ENCODE results near the gene CHCHD4. TPM values are rescaled to one million over a fixed set of nuclear protein-coding genes. Genes with fewer than 3 reads are reported as not detected.

Gene CHCHD4
- total and polyA plus RNA-seq, 2 of the 13 experiments (the other 11 are each of a cell fraction or from before 2014, with no cell fraction given): 15.8 to 24.1 TPM

DNA sequence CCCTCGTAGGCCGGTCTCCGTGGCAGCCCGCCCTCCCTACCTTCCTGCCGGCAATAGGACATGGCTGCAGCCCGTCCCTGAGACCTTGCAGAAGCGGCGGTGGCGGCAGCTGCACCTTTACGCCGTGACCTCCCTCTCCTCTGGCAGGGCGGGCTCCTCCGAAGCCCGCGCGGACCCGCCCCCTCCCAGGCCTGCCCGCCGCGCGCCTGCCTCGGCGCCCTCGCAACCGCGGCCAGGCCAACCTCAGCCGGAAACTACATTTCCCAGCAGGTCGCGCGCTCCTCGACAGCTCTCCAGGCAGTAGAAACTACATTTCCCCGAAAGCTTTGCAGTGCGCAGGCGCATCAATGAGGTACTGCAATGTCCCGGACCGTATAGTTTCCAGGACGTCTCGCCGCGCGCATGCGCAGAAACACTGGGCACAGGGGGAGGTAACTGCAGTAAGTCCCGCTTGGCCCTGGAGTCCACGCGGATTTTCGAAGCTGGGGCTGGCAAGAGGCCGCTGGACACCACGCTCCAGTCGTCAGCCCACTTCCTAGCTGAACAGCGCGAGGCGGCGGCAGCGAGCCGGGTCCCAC, at the start of gene CHCHD4, which contains the start of gene TMEM43 (continued):
- no peak for TF ChIP-seq REL (CRISPR knock-in tag; conservative IDR thresholded peaks at IDR 0.05)
- TF ChIP-seq, protein P1, sequence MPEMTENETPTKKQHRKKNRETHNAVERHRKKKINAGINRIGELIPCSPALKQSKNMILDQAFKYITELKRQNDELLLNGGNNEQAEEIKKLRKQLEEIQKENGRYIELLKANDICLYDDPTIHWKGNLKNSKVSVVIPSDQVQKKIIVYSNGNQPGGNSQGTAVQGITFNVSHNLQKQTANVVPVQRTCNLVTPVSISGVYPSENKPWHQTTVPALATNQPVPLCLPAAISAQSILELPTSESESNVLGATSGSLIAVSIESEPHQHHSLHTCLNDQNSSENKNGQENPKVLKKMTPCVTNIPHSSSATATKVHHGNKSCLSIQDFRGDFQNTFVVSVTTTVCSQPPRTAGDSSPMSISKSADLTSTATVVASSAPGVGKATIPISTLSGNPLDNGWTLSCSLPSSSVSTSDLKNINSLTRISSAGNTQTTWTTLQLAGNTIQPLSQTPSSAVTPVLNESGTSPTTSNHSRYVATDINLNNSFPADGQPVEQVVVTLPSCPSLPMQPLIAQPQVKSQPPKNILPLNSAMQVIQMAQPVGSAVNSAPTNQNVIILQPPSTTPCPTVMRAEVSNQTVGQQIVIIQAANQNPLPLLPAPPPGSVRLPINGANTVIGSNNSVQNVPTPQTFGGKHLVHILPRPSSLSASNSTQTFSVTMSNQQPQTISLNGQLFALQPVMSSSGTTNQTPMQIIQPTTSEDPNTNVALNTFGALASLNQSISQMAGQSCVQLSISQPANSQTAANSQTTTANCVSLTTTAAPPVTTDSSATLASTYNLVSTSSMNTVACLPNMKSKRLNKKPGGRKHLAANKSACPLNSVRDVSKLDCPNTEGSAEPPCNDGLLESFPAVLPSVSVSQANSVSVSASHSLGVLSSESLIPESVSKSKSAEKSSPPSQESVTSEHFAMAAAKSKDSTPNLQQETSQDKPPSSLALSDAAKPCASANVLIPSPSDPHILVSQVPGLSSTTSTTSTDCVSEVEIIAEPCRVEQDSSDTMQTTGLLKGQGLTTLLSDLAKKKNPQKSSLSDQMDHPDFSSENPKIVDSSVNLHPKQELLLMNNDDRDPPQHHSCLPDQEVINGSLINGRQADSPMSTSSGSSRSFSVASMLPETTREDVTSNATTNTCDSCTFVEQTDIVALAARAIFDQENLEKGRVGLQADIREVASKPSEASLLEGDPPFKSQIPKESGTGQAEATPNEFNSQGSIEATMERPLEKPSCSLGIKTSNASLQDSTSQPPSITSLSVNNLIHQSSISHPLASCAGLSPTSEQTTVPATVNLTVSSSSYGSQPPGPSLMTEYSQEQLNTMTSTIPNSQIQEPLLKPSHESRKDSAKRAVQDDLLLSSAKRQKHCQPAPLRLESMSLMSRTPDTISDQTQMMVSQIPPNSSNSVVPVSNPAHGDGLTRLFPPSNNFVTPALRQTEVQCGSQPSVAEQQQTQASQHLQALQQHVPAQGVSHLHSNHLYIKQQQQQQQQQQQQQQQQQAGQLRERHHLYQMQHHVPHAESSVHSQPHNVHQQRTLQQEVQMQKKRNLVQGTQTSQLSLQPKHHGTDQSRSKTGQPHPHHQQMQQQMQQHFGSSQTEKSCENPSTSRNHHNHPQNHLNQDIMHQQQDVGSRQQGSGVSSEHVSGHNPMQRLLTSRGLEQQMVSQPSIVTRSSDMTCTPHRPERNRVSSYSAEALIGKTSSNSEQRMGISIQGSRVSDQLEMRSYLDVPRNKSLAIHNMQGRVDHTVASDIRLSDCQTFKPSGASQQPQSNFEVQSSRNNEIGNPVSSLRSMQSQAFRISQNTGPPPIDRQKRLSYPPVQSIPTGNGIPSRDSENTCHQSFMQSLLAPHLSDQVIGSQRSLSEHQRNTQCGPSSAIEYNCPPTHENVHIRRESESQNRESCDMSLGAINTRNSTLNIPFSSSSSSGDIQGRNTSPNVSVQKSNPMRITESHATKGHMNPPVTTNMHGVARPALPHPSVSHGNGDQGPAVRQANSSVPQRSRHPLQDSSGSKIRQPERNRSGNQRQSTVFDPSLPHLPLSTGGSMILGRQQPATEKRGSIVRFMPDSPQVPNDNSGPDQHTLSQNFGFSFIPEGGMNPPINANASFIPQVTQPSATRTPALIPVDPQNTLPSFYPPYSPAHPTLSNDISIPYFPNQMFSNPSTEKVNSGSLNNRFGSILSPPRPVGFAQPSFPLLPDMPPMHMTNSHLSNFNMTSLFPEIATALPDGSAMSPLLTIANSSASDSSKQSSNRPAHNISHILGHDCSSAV (CRISPR knock-in tag; IDR thresholded peaks at IDR 0.05; ENCODE audit: borderline replicate concordance): no peak
- TF ChIP-seq ZFP36L2 (CRISPR knock-in tag; IDR thresholded peaks at IDR 0.05): no peak
- no peak for TF ChIP-seq ZNF138 (CRISPR knock-in tag; IDR thresholded peaks at IDR 0.05; ENCODE audit: low read depth)
- TF ChIP-seq, protein P2, sequence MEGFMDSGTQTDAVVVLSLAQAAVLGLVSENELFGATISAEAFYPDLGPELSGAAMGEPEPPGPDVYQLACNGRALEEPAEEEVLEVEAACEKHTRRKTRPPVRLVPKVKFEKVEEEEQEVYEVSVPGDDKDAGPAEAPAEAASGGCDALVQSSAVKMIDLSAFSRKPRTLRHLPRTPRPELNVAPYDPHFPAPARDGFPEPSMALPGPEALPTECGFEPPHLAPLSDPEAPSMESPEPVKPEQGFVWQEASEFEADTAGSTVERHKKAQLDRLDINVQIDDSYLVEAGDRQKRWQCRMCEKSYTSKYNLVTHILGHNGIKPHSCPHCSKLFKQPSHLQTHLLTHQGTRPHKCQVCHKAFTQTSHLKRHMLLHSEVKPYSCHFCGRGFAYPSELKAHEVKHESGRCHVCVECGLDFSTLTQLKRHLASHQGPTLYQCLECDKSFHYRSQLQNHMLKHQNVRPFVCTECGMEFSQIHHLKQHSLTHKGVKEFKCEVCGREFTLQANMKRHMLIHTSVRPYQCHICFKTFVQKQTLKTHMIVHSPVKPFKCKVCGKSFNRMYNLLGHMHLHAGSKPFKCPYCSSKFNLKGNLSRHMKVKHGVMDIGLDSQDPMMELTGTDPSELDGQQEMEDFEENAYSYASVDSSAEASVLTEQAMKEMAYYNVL (CRISPR knock-in tag; IDR thresholded peaks at IDR 0.05; ENCODE audit: borderline replicate concordance): no peak
- TF ChIP-seq NCOA5 (CRISPR knock-in tag; IDR thresholded peaks at IDR 0.05): no peak
- TF ChIP-seq ZEB1 (IDR thresholded peaks at IDR 0.05; ENCODE audit: insufficient replicate concordance, low read depth): no peak
- no peak; the same call in 1 of the 2 replicates for TF ChIP-seq ZNF616 (CRISPR knock-in tag; IDR thresholded peaks at IDR 0.05; ENCODE audit: low read depth)
- TF ChIP-seq NCOR1 (IDR thresholded peaks at IDR 0.05; ENCODE audit: borderline replicate concordance, low read length): 0 out of 2 replicates have a peak, but pooled peaks have one; percentile 25
- TF ChIP-seq, protein P3, sequence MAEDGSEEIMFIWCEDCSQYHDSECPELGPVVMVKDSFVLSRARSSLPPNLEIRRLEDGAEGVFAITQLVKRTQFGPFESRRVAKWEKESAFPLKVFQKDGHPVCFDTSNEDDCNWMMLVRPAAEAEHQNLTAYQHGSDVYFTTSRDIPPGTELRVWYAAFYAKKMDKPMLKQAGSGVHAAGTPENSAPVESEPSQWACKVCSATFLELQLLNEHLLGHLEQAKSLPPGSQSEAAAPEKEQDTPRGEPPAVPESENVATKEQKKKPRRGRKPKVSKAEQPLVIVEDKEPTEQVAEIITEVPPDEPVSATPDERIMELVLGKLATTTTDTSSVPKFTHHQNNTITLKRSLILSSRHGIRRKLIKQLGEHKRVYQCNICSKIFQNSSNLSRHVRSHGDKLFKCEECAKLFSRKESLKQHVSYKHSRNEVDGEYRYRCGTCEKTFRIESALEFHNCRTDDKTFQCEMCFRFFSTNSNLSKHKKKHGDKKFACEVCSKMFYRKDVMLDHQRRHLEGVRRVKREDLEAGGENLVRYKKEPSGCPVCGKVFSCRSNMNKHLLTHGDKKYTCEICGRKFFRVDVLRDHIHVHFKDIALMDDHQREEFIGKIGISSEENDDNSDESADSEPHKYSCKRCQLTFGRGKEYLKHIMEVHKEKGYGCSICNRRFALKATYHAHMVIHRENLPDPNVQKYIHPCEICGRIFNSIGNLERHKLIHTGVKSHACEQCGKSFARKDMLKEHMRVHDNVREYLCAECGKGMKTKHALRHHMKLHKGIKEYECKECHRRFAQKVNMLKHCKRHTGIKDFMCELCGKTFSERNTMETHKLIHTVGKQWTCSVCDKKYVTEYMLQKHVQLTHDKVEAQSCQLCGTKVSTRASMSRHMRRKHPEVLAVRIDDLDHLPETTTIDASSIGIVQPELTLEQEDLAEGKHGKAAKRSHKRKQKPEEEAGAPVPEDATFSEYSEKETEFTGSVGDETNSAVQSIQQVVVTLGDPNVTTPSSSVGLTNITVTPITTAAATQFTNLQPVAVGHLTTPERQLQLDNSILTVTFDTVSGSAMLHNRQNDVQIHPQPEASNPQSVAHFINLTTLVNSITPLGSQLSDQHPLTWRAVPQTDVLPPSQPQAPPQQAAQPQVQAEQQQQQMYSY (CRISPR knock-in tag; IDR thresholded peaks at IDR 0.05): no peak
- TF ChIP-seq SP5 (CRISPR knock-in tag; IDR thresholded peaks at IDR 0.05; ENCODE audit: borderline replicate concordance, low read depth): no peak
- TF ChIP-seq ZNF556 (CRISPR knock-in tag; IDR thresholded peaks at IDR 0.05; ENCODE audit: borderline replicate concordance): no peak
- peak; percentile 72; the same call in 1 of the 2 replicates for TF ChIP-seq SMAD1 (CRISPR knock-in tag; IDR thresholded peaks at IDR 0.05; ENCODE audit: borderline replicate concordance, low read depth)
- no peak for TF ChIP-seq MTF2 (CRISPR knock-in tag; IDR thresholded peaks at IDR 0.05; ENCODE audit: borderline replicate concordance)
- TF ChIP-seq ZNF101 (CRISPR knock-in tag; IDR thresholded peaks at IDR 0.05; ENCODE audit: borderline replicate concordance, low read depth): 0 out of 2 replicates have a peak, but pooled peaks have one; percentile 24
